HepG2 (cell line): ENCODE results near the gene SMURF1. TPM values are rescaled to one million over a fixed set of nuclear protein-coding genes. Genes with fewer than 3 reads are reported as not detected.

ENCODE experiments used
- ATAC-seq: fragments of 200-7000 bp; cut with Tn5 transposase; 3 replicates; pipeline ENCODE4 v1.9.1; 2020; ENCODE audit warnings: mild to moderate bottlenecking, moderate library complexity
- BruUV-seq: library from RNA; stranded (reverse); fragments of 400-500 nt; replicated peaks from 2 replicates; lab custom pipeline; 2021; lab: Mats Ljungman, UMichigan
- CTCF ChIA-PET: fragments of 300-600 bp; formaldehyde crosslinking; extraction: SDS; loops from one replicate; lab custom pipeline; 2021; ENCODE audit warnings: low total read pairs, inconsistent platforms, low intra/inter-chr PET ratio; lab: Yijun Ruan, JAX
- POLR2A ChIA-PET: fragments of 350-600 bp; sonication (Branson Sonifier 250); formaldehyde crosslinking; loops from one replicate; lab custom pipeline; 2020; ENCODE audit warnings: antibody characterized with exemption, inconsistent platforms; lab: Yijun Ruan, JAX
- DNase-seq: peaks from one replicate; pipeline ENCODE4 v3.0.0-alpha.2; 2015; ENCODE audit warnings: low spot score
- FAIRE-seq: peaks from 3 replicates; lab custom pipeline; 2011; peaks lifted over from hg19 to GRCh38; lab: Jason Lieb, UNC
- H2AFZ ChIP-seq: one replicate; pipeline ENCODE4 v1.6.1; 2011; ENCODE audit warnings: low read length, inconsistent platforms
- H3K27ac ChIP-seq: fragments of 300-600 bp; 3 replicates; pipeline ENCODE4 v1.8.0; 2011; ENCODE audit warnings: mixed run types, mild to moderate bottlenecking, mixed read lengths, low read length, inconsistent platforms; ENCODE audit not compliant: insufficient read depth; ENCODE audit errors: extremely low read length
- H3K27me3 ChIP-seq, 2 experiments: fragments of 200-600 bp in 1 of 2; 2 replicates in 1 of 2; 3 replicates in 1 of 2; pipeline versions ENCODE4 v1.6.0 to v1.8.0; 2011; ENCODE audit warnings: low read length in 2 of 2, mild to moderate bottlenecking in 2 of 2, moderate library complexity in 2 of 2, inconsistent platforms in 1 of 2; ENCODE audit not compliant: insufficient read depth in 2 of 2, control insufficient read depth in 1 of 2
- H3K36me3 ChIP-seq, 2 experiments: fragments of 200-600 bp in 1 of 2; replicated peaks in 1 of 2; 2 replicates in 1 of 2; 3 replicates in 1 of 2; pipeline versions ENCODE4 v1.5.1 to v1.8.0; 2011; ENCODE audit warnings: low read length in 2 of 2, inconsistent platforms in 1 of 2; ENCODE audit not compliant: insufficient read depth in 2 of 2, control insufficient read depth in 1 of 2
- H3K4me1 ChIP-seq: 2 replicates; pipeline ENCODE4 v1.5.1; 2012; ENCODE audit warnings: low read length, inconsistent platforms; ENCODE audit not compliant: insufficient read depth
- H3K4me2 ChIP-seq: 2 replicates; pipeline ENCODE4 v1.6.0; 2011; ENCODE audit warnings: low read depth, low read length, inconsistent platforms
- H3K4me3 ChIP-seq, 3 experiments: fragments of 200-600 bp in 1 of 3; sonication (generic), shearing (Covaris generic) in 1 of 3; replicated peaks in 1 of 3; 2 replicates each; pipeline ENCODE4 v1.5.1; 2011 to 2016; ENCODE audit warnings: low read length in 3 of 3, inconsistent platforms in 2 of 3, low read depth in 2 of 3, mild to moderate bottlenecking in 2 of 3, control low read depth in 1 of 3, mixed read lengths in 1 of 3; ENCODE audit not compliant: insufficient read depth in 1 of 3
- H3K79me2 ChIP-seq: one replicate; pipeline ENCODE4 v1.6.1; 2011; ENCODE audit warnings: low read length, inconsistent platforms; ENCODE audit not compliant: insufficient read depth
- H3K9ac ChIP-seq: 2 replicates; pipeline ENCODE4 v1.6.0; 2011; ENCODE audit warnings: mild to moderate bottlenecking, low read depth, low read length, inconsistent platforms; ENCODE audit not compliant: insufficient read depth
- H3K9me3 ChIP-seq: 2 replicates; pipeline ENCODE4 v1.5.1; 2012; ENCODE audit warnings: mild to moderate bottlenecking, low read length
- H4K20me1 ChIP-seq: 2 replicates; pipeline ENCODE4 v1.6.0; 2011; ENCODE audit warnings: inconsistent platforms, mild to moderate bottlenecking, low read length, moderate library complexity; ENCODE audit not compliant: insufficient read depth
- EEA1 ChIP-seq: sonication (generic); formaldehyde crosslinking; IDR thresholded peaks from 2 replicates; pipeline ENCODE4 v1.5.1; 2020; ENCODE audit warnings: mild to moderate bottlenecking, missing genetic modification reagents, borderline replicate concordance
- FOSL2 ChIP-seq: sonication (generic); formaldehyde crosslinking; IDR thresholded peaks from 2 replicates; pipeline ENCODE4 v1.4.0; 2020; ENCODE audit warnings: missing genetic modification reagents
- FOXP1 ChIP-seq, 2 experiments: fragments of 450-650 bp in 1 of 2; IDR thresholded peaks; 2 replicates each; pipeline ENCODE4 v1.6.1; 2017 to 2018; ENCODE audit warnings: antibody characterized with exemption in 1 of 2
- GATAD2A ChIP-seq: IDR thresholded peaks from 2 replicates; pipeline ENCODE4 v1.6.1; 2016
- KAT2B ChIP-seq: fragments of 150-350 bp; IDR thresholded peaks from 2 replicates; pipeline ENCODE4 v1.6.1; 2014; ENCODE audit warnings: low read depth, low read length, borderline replicate concordance
- POGZ ChIP-seq: sonication (generic); formaldehyde crosslinking; IDR thresholded peaks from 2 replicates; pipeline ENCODE4 v1.4.0; 2020; ENCODE audit warnings: mild to moderate bottlenecking, missing genetic modification reagents
- TEAD2 ChIP-seq: sonication (generic); formaldehyde crosslinking; IDR thresholded peaks from 2 replicates; pipeline ENCODE4 v1.9.0; 2021; ENCODE audit warnings: missing genetic modification reagents
- WIZ ChIP-seq: sonication (generic); formaldehyde crosslinking; IDR thresholded peaks from 2 replicates; pipeline ENCODE4 v1.5.1; 2020; ENCODE audit warnings: mild to moderate bottlenecking, missing genetic modification reagents
- YEATS4 ChIP-seq: sonication (generic); formaldehyde crosslinking; IDR thresholded peaks from 2 replicates; pipeline ENCODE4 v1.4.0; 2020; ENCODE audit warnings: missing genetic modification reagents, borderline replicate concordance
- ZNF121 ChIP-seq: sonication (generic); formaldehyde crosslinking; IDR thresholded peaks from 2 replicates; pipeline ENCODE4 v1.5.0; 2020; ENCODE audit warnings: mild to moderate bottlenecking, missing genetic modification reagents
- ZNF235 ChIP-seq: sonication (generic); formaldehyde crosslinking; IDR thresholded peaks from 2 replicates; pipeline ENCODE4 v1.8.1; 2023; ENCODE audit warnings: mild to moderate bottlenecking, missing genetic modification reagents, borderline replicate concordance
- ZSCAN31 ChIP-seq: sonication (generic); formaldehyde crosslinking; IDR thresholded peaks from 2 replicates; pipeline ENCODE4 v1.5.0; 2020; ENCODE audit warnings: low read depth, mild to moderate bottlenecking, missing genetic modification reagents
- WGBS: methylation state at CpG from one replicate; pipeline ENCODE4 v1.1.6; 2017; ENCODE audit warnings: low lambda C conversion rate; 5-methylcytosine and 5-hydroxymethylcytosine counted together
- in situ Hi-C: cut with HindIII; loops from 2 replicates; pipeline ENCODE4 v1.10.0; 2017; ENCODE audit warnings: low pct_unique_long_range_greater_than_20kb; ENCODE audit not compliant: extremely low pct_ligation_motif_present
- intact Hi-C: fragments of 100-400 bp; cut with micrococcal nuclease; formaldehyde crosslinking; loops from one replicate; pipeline ENCODE4 v1.10.0; 2022; ENCODE audit not compliant: unreplicated experiment
- polyA plus RNA-seq, 8 experiments: library from polyadenylated mRNA; depleted of rRNA in 3 of 8; stranded (reverse) in 7 of 8; unstranded in 1 of 8; fragments of >200 nt; fragmentation: Illumina TruSeq in 4 of 8; extraction: Trizol in 4 of 8; gene quantifications; 2 replicates each; pipeline versions ENCODE4 v1.2.1 to v1.2.3, GENCODE V29; 2011 to 2016; ENCODE audit warnings: low read depth in 4 of 8, missing spikeins in 1 of 8, mixed read lengths in 1 of 8; ENCODE audit not compliant: insufficient read depth in 1 of 8
- total RNA-seq, 5 experiments: library from RNA; depleted of rRNA; stranded (reverse); fragments of >200 nt; fragmentation: Illumina TruSeq; extraction: Trizol; gene quantifications; 2 replicates each; pipeline ENCODE4 v1.2.3, GENCODE V29; 2016; ENCODE audit warnings: low read depth in 1 of 5

Gene SMURF1
- total and polyA plus RNA-seq, 2 of the 13 experiments (the other 11 are each of a cell fraction or from before 2014, with no cell fraction given): 8.3 to 11.1 TPM

GRCh38 chr7:99170065-99170729, 26.3 kb upstream of the SMURF1 start:
- ChIA-PET POLR2A (interaction anchor here (0.9 to 3.7 kb wide), 4 partner anchors 8 to 41 kb away, joined by 3 to 11 read pairs (median 5); no protein-coding TSS in a partner anchor), CTCF (no interaction called here)
- H3K27me3 ChIP-seq: no peaks in the 10 kb centered on the region
- no peak for FAIRE-seq
- H3K36me3 ChIP-seq: no peaks in the 10 kb centered on the region
- DNase-seq: no peak
- intact Hi-C loops: loop anchor here (2.0 kb wide), 2 partner anchors 21 to 41 kb away; no protein-coding TSS in a partner anchor
- peaks cover 44% of the 10 kb centered on the region for H3K4me1 ChIP-seq
- H3K79me2 ChIP-seq: no peaks in the 10 kb centered on the region
- ATAC-seq: peak; percentile 18; the same call in 1 of the 3 replicates
- H4K20me1 ChIP-seq: no peaks in the 10 kb centered on the region
- H3K4me3 ChIP-seq: no peak overlapping the region
- in situ Hi-C loops: no loop called here
- H3K4me2 ChIP-seq: peak overlapping the region; percentile 28; the same call in 1 of the 2 replicates
- no TSS peak for BruUV-seq
- peak overlapping the region; percentile 1 for H3K27ac ChIP-seq
- TF ChIP-seq FOSL2 (CRISPR knock-in tag) (no peak), FOXP1 (IDR thresholded peaks at IDR 0.05) (no peak), FOXP1 (CRISPR knock-in tag; IDR thresholded peaks at IDR 0.05) (peak; percentile 70), ZNF121 (CRISPR knock-in tag) (peak; percentile 96), EEA1 (CRISPR knock-in tag) (no peak), ZNF235 (CRISPR knock-in tag) (no peak), ZSCAN31 (CRISPR knock-in tag) (0 out of 2 replicates have a peak, but pooled peaks have one; percentile 22), POGZ (CRISPR knock-in tag) (0 out of 2 replicates have a peak, but pooled peaks have one; percentile 6), TEAD2 (CRISPR knock-in tag) (no peak), GATAD2A (CRISPR knock-in tag) (peak; percentile 33; the same call in 1 of the 2 replicates), YEATS4 (CRISPR knock-in tag) (no peak), KAT2B (peak; percentile 89), WIZ (CRISPR knock-in tag) (0 out of 2 replicates have a peak, but pooled peaks have one; percentile 38)
- 15% methylated on average over 6 of the region's 6 CpGs for WGBS
- H3K9ac ChIP-seq: no peak overlapping the region
- no peak overlapping the region for H2AFZ ChIP-seq
- no peaks in the 10 kb centered on the region for H3K9me3 ChIP-seq
